HFFc6 (cell line): Measurements from ENCODE around the gene FAM9A. TPM values are rescaled to one million over a fixed set of nuclear protein-coding genes. Genes with fewer than 3 reads are reported as not detected.
"Not testable (repeated sequence)": the region's sequence is repeated elsewhere in the genome, so short reads cannot be mapped to it uniquely, and the experiment has no call there.

Experiments
- DNase-seq: peaks from one replicate; pipeline ENCODE4 v3.0.0-alpha.2; 2018
- H3K27ac Mint-ChIP-seq: 2 replicates; pipeline ENCODE4 v1.8.0; 2020; ENCODE audit warnings: mild to moderate bottlenecking, mixed read lengths
- H3K27me3 Mint-ChIP-seq: 2 replicates; pipeline ENCODE4 v1.8.0; 2021; ENCODE audit warnings: mild to moderate bottlenecking, moderate library complexity, mixed read lengths; ENCODE audit not compliant: insufficient read depth
- H3K36me3 Mint-ChIP-seq: 2 replicates; pipeline ENCODE4 v1.8.0; 2021; ENCODE audit warnings: low read depth, mixed read lengths
- H3K4me1 Mint-ChIP-seq: 2 replicates; pipeline ENCODE4 v1.8.0; 2020; ENCODE audit warnings: low read depth, mixed read lengths
- H3K4me3 Mint-ChIP-seq: 2 replicates; pipeline ENCODE4 v1.8.0; 2020; ENCODE audit warnings: mild to moderate bottlenecking, moderate library complexity, mixed read lengths
- H3K9me3 Mint-ChIP-seq: 2 replicates; pipeline ENCODE4 v1.8.0; 2020; ENCODE audit warnings: mild to moderate bottlenecking, mixed read lengths
- CTCF ChIP-seq: fragments of 200-600 bp; sonication (generic); IDR thresholded peaks from 2 replicates; pipeline ENCODE4 v1.5.0; 2021; ENCODE audit warnings: antibody characterized with exemption, mild to moderate bottlenecking
- total RNA-seq, 6 experiments: library from RNA; stranded (reverse); fragmentation: NEBNext Ultra II Directional; extraction: Animal tissue kit (Norgen Biotek cat#: 25700); gene quantifications; 2 replicates in 1 of 6; 3 replicates in 5 of 6; pipeline ENCODE4 v1.2.3, GENCODE V29; 2021

FAM9A gene
- total RNA-seq, 6 experiments from 2014 or later: not detected

- no peak overlapping the region for H3K4me3 Mint-ChIP-seq
- H3K36me3 Mint-ChIP-seq: no peaks in the 10 kb centered on the region
- peaks cover 6% of the 10 kb centered on the region for H3K27me3 Mint-ChIP-seq
- no peaks in the 10 kb centered on the region for H3K9me3 Mint-ChIP-seq
- no peaks in the 10 kb centered on the region for H3K4me1 Mint-ChIP-seq
- no peak for DNase-seq
- TF ChIP-seq CTCF: no peak
- H3K27ac Mint-ChIP-seq: no peak overlapping the region
These were observed 4.8 kb upstream of the FAM9A start for GRCh38 chrX:8805974-8806373.

- no peak for DNase-seq
- Mint-ChIP-seq H3K4me1 (no peaks in the 10 kb centered on the region), H3K4me3 (no peak overlapping the region), H3K27me3 (peaks cover 4% of the 10 kb centered on the region), H3K36me3 (no peaks in the 10 kb centered on the region), H3K27ac (no peak overlapping the region), H3K9me3 (no peaks in the 10 kb centered on the region)
- no peak for TF ChIP-seq CTCF
These were observed 3.9 kb upstream of the FAM9A start for GRCh38 chrX:8805046-8805445.

GRCh38 chrX:8803326-8803725 lies 2.1 kb upstream of the FAM9A start:
- Mint-ChIP-seq H3K36me3 (no peaks in the 10 kb centered on the region), H3K4me1 (no peaks in the 10 kb centered on the region), H3K9me3 (no peaks in the 10 kb centered on the region), H3K27me3 (peaks cover 5% of the 10 kb centered on the region), H3K4me3 (no peak overlapping the region), H3K27ac (no peak overlapping the region)
- no peak for DNase-seq
- TF ChIP-seq CTCF: no peak

DNA sequence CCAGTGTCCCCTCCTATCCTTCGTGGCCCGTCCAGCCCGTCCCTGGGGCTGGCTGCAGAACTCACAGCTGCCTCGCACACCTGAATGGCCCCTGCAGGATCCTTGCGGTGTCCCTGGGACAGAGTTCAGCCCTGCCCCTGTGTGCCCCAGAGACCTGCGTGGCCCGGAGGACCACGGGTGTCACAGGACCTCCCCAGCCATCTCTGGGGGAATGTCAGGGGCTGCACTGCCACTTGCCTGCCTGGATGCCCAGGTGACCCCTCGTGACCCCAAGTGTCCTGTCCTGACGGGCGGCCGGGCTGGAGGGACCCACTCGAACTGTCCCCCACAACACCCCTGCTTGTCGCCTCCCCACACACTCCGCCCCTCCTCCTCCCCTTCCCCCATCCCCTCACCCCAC lies 832 bp downstream of the FAM9A start:
- not testable (repeated sequence) for H3K4me3 Mint-ChIP-seq, H3K9me3 Mint-ChIP-seq, DNase-seq, H3K36me3 Mint-ChIP-seq, H3K27me3 Mint-ChIP-seq, H3K4me1 Mint-ChIP-seq, H3K27ac Mint-ChIP-seq

- DNase-seq, H3K27ac Mint-ChIP-seq, H3K4me1 Mint-ChIP-seq, H3K36me3 Mint-ChIP-seq, H3K4me3 Mint-ChIP-seq, H3K27me3 Mint-ChIP-seq, H3K9me3 Mint-ChIP-seq: not testable (repeated sequence)
These were observed 1.9 kb downstream of the FAM9A start for GRCh38 chrX:8799281-8799680.

DNA sequence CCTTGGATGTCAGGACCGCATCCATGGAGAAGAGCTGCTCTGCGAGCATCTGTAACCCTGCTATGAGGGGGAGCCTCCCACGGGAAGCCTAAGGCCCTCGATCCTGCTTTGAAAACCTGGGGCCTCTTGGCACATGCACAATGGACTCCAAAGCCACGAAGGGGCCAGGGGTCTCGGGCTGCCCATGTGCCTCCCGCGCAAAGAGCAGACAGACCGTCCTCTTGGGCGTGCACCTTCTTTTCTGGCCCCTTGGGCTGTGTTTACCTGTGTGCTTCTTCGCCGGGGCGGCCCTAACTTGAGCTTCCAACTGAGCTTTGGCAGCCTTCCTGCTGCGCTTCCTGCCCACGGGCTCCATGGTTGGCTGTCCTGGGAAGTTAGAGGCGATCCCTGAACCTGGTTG lies 2.5 kb downstream of the FAM9A start:
- not testable (repeated sequence) for H3K4me3 Mint-ChIP-seq, DNase-seq, H3K27ac Mint-ChIP-seq, H3K9me3 Mint-ChIP-seq, H3K4me1 Mint-ChIP-seq, H3K36me3 Mint-ChIP-seq, H3K27me3 Mint-ChIP-seq

- not testable (repeated sequence) for H3K36me3 Mint-ChIP-seq, H3K9me3 Mint-ChIP-seq, H3K4me3 Mint-ChIP-seq, H3K4me1 Mint-ChIP-seq, DNase-seq, H3K27me3 Mint-ChIP-seq, H3K27ac Mint-ChIP-seq
These were observed 14.1 kb downstream of the FAM9A start for GRCh38 chrX:8787119-8787518.

DNA sequence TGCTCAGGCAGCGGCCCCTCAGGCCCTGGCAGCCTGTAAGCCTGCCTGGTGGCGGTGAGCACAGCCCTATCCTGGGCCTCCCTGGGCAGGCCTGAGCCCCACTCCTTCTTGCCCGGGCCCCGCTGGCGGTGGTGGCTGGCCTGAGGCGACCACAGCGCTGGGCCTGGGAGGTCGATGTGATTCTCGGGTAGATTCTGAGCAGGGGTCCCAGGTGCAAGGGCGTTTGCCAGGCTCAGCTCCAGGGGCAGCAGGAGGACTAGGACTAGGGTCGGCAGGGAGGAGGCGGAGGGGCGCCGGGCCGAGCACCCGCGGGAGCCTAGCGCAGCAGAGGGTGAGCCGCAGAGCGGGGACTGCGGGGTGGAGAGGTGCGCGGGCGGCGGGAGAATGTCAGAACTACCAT lies 17.0 kb downstream of the FAM9A start:
- TF ChIP-seq CTCF: no peak
- no peaks in the 10 kb centered on the region for H3K4me1 Mint-ChIP-seq
- peaks cover 7% of the 10 kb centered on the region for H3K27me3 Mint-ChIP-seq
- H3K36me3 Mint-ChIP-seq: no peaks in the 10 kb centered on the region
- H3K27ac Mint-ChIP-seq: no peak overlapping the region
- no peak for DNase-seq
- no peak overlapping the region for H3K4me3 Mint-ChIP-seq
- H3K9me3 Mint-ChIP-seq: no peaks in the 10 kb centered on the region
